ENCODE results near the gene CTSZ. TPM values are rescaled to one million over a fixed set of nuclear protein-coding genes. Genes with fewer than 3 reads are reported as not detected.
"Not testable (repeated sequence)": the region's sequence is repeated elsewhere in the genome, so short reads cannot be mapped to it uniquely, and the experiment has no call there.

CTSZ gene
- total and polyA plus RNA-seq, 2 experiments from 2014 or later: 0.58 to 41.4 TPM

DNA sequence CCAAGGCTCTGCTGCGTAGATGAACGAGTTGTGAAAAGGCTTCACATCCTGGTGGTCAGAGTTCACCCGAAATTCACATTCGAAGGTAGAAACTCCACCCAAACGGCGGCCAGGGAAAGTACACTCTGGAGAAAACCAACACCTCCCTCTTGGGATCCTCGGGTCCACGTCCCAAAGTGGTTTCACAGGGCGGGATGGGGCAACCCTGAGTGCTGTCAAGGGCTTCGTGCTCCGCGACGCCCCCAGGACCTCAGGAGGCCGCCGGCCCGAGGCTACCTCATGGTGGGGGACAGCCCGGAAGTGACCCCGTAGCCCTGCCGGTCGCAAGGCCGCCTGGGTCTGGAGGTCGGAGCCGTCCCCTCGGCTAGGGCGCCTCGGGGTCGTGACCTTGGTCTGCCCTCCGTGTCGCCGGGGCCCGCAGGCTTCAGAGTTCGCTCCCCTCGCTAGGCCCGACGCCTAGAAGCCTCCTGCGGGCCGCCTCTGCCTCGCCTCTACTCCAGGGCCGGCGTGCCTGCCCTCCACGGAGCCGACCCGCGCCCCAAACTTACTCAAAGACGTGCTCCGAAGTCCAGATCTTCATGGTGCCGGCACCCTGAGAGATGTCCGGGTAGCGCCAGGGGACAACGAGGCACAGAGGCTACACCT lies 35.2 kb upstream of the CTSZ start, which contains the start of gene PRELID3B:
PRELID3B (minus strand) TSS at position 636 of the 645 bp plus-strand sequence; CDS start at position 580, 56 bp downstream.
- Histone ChIP-seq H3K9me2 (ENCODE audit: insufficient read depth) (no peaks in the 10 kb centered on the region), H2AFZ (peak within 1 kb of the TSS; percentile 98), H3K79me2 (replicated peaks; ENCODE audit: insufficient read depth) (peaks cover 50% of the 10 kb centered on the region), H3F3A (replicated peaks; ENCODE audit: low read depth) (peaks cover 6% of the 10 kb centered on the region; the same call in 1 of the 2 replicates), H3K27me3 (ENCODE audit: insufficient read depth) (no peaks in the 10 kb centered on the region), H4K20me1 (replicated peaks; ENCODE audit: insufficient read depth) (peaks cover 24% of the 10 kb centered on the region), H3K4me1 (ENCODE audit: insufficient read depth) (0 out of 2 replicates have a peak, but pooled peaks cover 3% of the 10 kb centered on the region), H3K36me3 (ENCODE audit: insufficient read depth) (peaks cover 7% of the 10 kb centered on the region; the same call in 1 of the 2 replicates), H3K4me3 (peak within 1 kb of the TSS; percentile 77), H3K27ac (ENCODE audit: low read depth) (no peak within 1 kb of the TSS), H3K4me2 (peak within 1 kb of the TSS; percentile 82)
- Mint-ChIP-seq H3K9me3 (no peaks in the 10 kb centered on the region), H3K36me3 (ENCODE audit: low read depth) (peaks cover 14% of the 10 kb centered on the region), H3K27ac (peak within 1 kb of the TSS; percentile 94), H3K4me3 (peak within 1 kb of the TSS; percentile 93), H3K27me3 (ENCODE audit: insufficient read depth, low read depth, poor library complexity) (peaks cover 6% of the 10 kb centered on the region), H3K4me1 (peaks cover 16% of the 10 kb centered on the region)
- peak; percentile 63 for ATAC-seq
- TF ChIP-seq CREB1 (CRISPR knock-in tag; IDR thresholded peaks at IDR 0.05; ENCODE audit: low read depth) (no peak), POLR2AphosphoS5 (IDR thresholded peaks at IDR 0.05; ENCODE audit: low read depth) (peak; percentile 38; the same call in 1 of the 2 replicates)
- DNase-seq (ENCODE audit: low spot score): peak; percentile 50

DNA sequence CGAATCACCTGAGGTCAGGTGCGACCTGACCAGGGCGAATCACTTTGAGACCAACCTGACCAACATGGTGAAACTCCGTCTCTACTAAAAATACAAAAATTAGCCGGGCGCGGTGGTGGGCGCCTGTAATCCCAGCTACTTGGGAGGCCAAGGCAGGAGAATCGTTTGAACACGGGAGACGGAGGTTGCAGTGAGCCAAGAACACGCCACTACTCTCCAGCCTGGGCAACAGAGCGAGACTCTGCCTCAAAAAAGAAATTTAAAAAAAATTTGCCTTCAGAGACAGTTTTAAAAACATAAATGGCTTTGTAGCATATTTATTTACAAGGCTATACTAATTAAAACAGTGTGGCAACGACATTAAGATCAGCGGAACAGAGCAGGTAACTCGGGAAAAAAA lies 34.4 kb upstream of the CTSZ start:
- H3K27ac Mint-ChIP-seq; H3K9me3 Mint-ChIP-seq; H3F3A ChIP-seq (replicated peaks; ENCODE audit: low read depth); H3K27me3 Mint-ChIP-seq (ENCODE audit: insufficient read depth, low read depth, poor library complexity); H2AFZ ChIP-seq; H3K27me3 ChIP-seq (ENCODE audit: insufficient read depth); H3K27ac ChIP-seq (ENCODE audit: low read depth); H3K9me2 ChIP-seq (ENCODE audit: insufficient read depth); ATAC-seq; H3K4me1 ChIP-seq (ENCODE audit: insufficient read depth); DNase-seq (ENCODE audit: low spot score): not testable (repeated sequence)
- Histone ChIP-seq H3K79me2 (replicated peaks; ENCODE audit: insufficient read depth) (peaks cover 55% of the 10 kb centered on the region), H3K4me3 (peak overlapping the region; percentile 77), H4K20me1 (replicated peaks; ENCODE audit: insufficient read depth) (peaks cover 24% of the 10 kb centered on the region), H3K4me2 (peak overlapping the region; percentile 82), H3K36me3 (ENCODE audit: insufficient read depth) (peaks cover 13% of the 10 kb centered on the region; the same call in 1 of the 2 replicates)
- peaks cover 22% of the 10 kb centered on the region for H3K36me3 Mint-ChIP-seq (ENCODE audit: low read depth)
- peak overlapping the region; percentile 93 for H3K4me3 Mint-ChIP-seq
- H3K4me1 Mint-ChIP-seq: peaks cover 16% of the 10 kb centered on the region

DNA sequence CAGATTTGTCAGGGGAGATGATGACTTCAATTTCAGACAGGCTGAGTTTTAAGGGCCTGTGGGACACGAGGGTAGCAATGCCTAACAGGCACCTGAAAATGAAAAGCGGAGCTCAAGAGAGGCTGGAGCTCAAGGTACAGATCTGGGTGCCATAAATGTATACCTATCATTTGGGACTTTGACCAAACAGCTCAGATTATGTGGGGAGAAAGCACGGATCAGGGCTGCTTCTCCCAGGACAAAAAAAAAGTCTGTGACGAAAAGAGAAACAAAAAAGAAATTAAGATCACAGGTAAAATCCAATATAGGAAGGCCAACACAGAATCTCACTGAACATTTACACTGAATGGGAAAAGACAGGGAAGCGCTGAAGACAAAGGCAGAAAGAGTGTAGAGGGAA lies 33.6 kb upstream of the CTSZ start:
- ATAC-seq (no peak), DNase-seq (ENCODE audit: low spot score) (no peak)
- no peaks in the 10 kb centered on the region for H3K9me3 Mint-ChIP-seq
- H3K4me3 ChIP-seq: no peak overlapping the region
- no peak overlapping the region for H3K27ac Mint-ChIP-seq
- peaks cover 16% of the 10 kb centered on the region for H3K4me1 Mint-ChIP-seq
- H3K36me3 ChIP-seq (ENCODE audit: insufficient read depth): peaks cover 22% of the 10 kb centered on the region
- H3K27me3 Mint-ChIP-seq (ENCODE audit: insufficient read depth, low read depth, poor library complexity): peaks cover 3% of the 10 kb centered on the region
- peaks cover 24% of the 10 kb centered on the region for H4K20me1 ChIP-seq (replicated peaks; ENCODE audit: insufficient read depth)
- H3F3A ChIP-seq (replicated peaks; ENCODE audit: low read depth): peaks cover 6% of the 10 kb centered on the region; the same call in 1 of the 2 replicates
- no peak overlapping the region for H3K27ac ChIP-seq (ENCODE audit: low read depth)
- 0 out of 2 replicates have a peak, but pooled peaks cover 3% of the 10 kb centered on the region for H3K4me1 ChIP-seq (ENCODE audit: insufficient read depth)
- H3K36me3 Mint-ChIP-seq (ENCODE audit: low read depth): peaks cover 30% of the 10 kb centered on the region
- H3K4me3 Mint-ChIP-seq: peak overlapping the region; percentile 93
- no peaks in the 10 kb centered on the region for H3K27me3 ChIP-seq (ENCODE audit: insufficient read depth)
- no peak overlapping the region for H2AFZ ChIP-seq
- H3K9me2 ChIP-seq (ENCODE audit: insufficient read depth): no peaks in the 10 kb centered on the region
- peaks cover 55% of the 10 kb centered on the region for H3K79me2 ChIP-seq (replicated peaks; ENCODE audit: insufficient read depth)
- H3K4me2 ChIP-seq: no peak overlapping the region
- TF ChIP-seq POLR2AphosphoS5 (IDR thresholded peaks at IDR 0.05; ENCODE audit: low read depth): no peak
- TF ChIP-seq, protein P1, sequence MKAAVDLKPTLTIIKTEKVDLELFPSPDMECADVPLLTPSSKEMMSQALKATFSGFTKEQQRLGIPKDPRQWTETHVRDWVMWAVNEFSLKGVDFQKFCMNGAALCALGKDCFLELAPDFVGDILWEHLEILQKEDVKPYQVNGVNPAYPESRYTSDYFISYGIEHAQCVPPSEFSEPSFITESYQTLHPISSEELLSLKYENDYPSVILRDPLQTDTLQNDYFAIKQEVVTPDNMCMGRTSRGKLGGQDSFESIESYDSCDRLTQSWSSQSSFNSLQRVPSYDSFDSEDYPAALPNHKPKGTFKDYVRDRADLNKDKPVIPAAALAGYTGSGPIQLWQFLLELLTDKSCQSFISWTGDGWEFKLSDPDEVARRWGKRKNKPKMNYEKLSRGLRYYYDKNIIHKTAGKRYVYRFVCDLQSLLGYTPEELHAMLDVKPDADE (IDR thresholded peaks at IDR 0.05): no peak
- no peak for TF ChIP-seq NANOG (IDR thresholded peaks at IDR 0.05; ENCODE audit: borderline replicate concordance)
- TF ChIP-seq ZNF331 (CRISPR knock-in tag; IDR thresholded peaks at IDR 0.05; ENCODE audit: low read depth): no peak
- TF ChIP-seq, protein P2, sequence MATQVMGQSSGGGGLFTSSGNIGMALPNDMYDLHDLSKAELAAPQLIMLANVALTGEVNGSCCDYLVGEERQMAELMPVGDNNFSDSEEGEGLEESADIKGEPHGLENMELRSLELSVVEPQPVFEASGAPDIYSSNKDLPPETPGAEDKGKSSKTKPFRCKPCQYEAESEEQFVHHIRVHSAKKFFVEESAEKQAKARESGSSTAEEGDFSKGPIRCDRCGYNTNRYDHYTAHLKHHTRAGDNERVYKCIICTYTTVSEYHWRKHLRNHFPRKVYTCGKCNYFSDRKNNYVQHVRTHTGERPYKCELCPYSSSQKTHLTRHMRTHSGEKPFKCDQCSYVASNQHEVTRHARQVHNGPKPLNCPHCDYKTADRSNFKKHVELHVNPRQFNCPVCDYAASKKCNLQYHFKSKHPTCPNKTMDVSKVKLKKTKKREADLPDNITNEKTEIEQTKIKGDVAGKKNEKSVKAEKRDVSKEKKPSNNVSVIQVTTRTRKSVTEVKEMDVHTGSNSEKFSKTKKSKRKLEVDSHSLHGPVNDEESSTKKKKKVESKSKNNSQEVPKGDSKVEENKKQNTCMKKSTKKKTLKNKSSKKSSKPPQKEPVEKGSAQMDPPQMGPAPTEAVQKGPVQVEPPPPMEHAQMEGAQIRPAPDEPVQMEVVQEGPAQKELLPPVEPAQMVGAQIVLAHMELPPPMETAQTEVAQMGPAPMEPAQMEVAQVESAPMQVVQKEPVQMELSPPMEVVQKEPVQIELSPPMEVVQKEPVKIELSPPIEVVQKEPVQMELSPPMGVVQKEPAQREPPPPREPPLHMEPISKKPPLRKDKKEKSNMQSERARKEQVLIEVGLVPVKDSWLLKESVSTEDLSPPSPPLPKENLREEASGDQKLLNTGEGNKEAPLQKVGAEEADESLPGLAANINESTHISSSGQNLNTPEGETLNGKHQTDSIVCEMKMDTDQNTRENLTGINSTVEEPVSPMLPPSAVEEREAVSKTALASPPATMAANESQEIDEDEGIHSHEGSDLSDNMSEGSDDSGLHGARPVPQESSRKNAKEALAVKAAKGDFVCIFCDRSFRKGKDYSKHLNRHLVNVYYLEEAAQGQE (IDR thresholded peaks at IDR 0.05; ENCODE audit: unreplicated experiment): no peak
- TF ChIP-seq, protein P3, sequence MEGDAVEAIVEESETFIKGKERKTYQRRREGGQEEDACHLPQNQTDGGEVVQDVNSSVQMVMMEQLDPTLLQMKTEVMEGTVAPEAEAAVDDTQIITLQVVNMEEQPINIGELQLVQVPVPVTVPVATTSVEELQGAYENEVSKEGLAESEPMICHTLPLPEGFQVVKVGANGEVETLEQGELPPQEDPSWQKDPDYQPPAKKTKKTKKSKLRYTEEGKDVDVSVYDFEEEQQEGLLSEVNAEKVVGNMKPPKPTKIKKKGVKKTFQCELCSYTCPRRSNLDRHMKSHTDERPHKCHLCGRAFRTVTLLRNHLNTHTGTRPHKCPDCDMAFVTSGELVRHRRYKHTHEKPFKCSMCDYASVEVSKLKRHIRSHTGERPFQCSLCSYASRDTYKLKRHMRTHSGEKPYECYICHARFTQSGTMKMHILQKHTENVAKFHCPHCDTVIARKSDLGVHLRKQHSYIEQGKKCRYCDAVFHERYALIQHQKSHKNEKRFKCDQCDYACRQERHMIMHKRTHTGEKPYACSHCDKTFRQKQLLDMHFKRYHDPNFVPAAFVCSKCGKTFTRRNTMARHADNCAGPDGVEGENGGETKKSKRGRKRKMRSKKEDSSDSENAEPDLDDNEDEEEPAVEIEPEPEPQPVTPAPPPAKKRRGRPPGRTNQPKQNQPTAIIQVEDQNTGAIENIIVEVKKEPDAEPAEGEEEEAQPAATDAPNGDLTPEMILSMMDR (conservative IDR thresholded peaks at IDR 0.05; ENCODE audit: low read depth in 2 of 2): no peak
- TF ChIP-seq CREB1 (CRISPR knock-in tag; IDR thresholded peaks at IDR 0.05; ENCODE audit: low read depth): no peak
